Measurements from ENCODE around the gene SLC2A10.
A peak's percentile ranks its signal among the peaks of the same experiment; 100 is the strongest.

The SLC2A10 gene

GRCh38 chr20:46683011-46683667, 26.3 kb upstream of the SLC2A10 start:
- H3K27ac ChIP-seq (replicated peaks), result no peak overlapping the region; the same call in 1 of the 2 replicates
- no peaks in the 10 kb centered on the region for H3K27me3 ChIP-seq (ENCODE audit: insufficient read depth, poor library complexity, severe bottlenecking)
- peak in 1 of 2 experiments; percentile 16 for DNase-seq (ENCODE audit: low read depth in 1 of 2, low spot score in 1 of 2)
- TF ChIP-seq GABPA (IDR thresholded peaks at IDR 0.05; ENCODE audit: low read depth) (no peak), SPI1 (IDR thresholded peaks at IDR 0.05; ENCODE audit: borderline replicate concordance, low read depth) (no peak), REST (IDR thresholded peaks at IDR 0.05; ENCODE audit: insufficient replicate concordance, low read depth) (no peak), POLR2AphosphoS5 (IDR thresholded peaks at IDR 0.05; ENCODE audit: low read depth) (no peak), CTCF (IDR thresholded peaks at IDR 0.05; ENCODE audit: insufficient read depth, low read length) (no peak)
- no peak overlapping the region for H3K4me3 ChIP-seq (replicated peaks; ENCODE audit: insufficient read depth, low read length)

GRCh38 chr20:46683668-46683938, 25.8 kb upstream of the SLC2A10 start:
- TF ChIP-seq SPI1 (IDR thresholded peaks at IDR 0.05; ENCODE audit: borderline replicate concordance, low read depth), result no peak
- no peak for TF ChIP-seq POLR2AphosphoS5 (IDR thresholded peaks at IDR 0.05; ENCODE audit: low read depth)
- TF ChIP-seq CTCF (IDR thresholded peaks at IDR 0.05; ENCODE audit: insufficient read depth, low read length), result no peak
- no peak for TF ChIP-seq REST (IDR thresholded peaks at IDR 0.05; ENCODE audit: insufficient replicate concordance, low read depth)
- no peak for TF ChIP-seq GABPA (IDR thresholded peaks at IDR 0.05; ENCODE audit: low read depth)
- no peaks in the 10 kb centered on the region for H3K27me3 ChIP-seq (ENCODE audit: insufficient read depth, poor library complexity, severe bottlenecking)
- H3K27ac ChIP-seq (replicated peaks), result no peak overlapping the region
- no peak for DNase-seq (ENCODE audit: low read depth in 1 of 2, low spot score in 1 of 2)
- H3K4me3 ChIP-seq (replicated peaks; ENCODE audit: insufficient read depth, low read length), result no peak overlapping the region

- no peak overlapping the region for H3K27ac ChIP-seq (replicated peaks)
- TF ChIP-seq POLR2AphosphoS5 (IDR thresholded peaks at IDR 0.05; ENCODE audit: low read depth) (no peak; the same call in 1 of the 2 replicates), GABPA (IDR thresholded peaks at IDR 0.05; ENCODE audit: low read depth) (no peak), REST (IDR thresholded peaks at IDR 0.05; ENCODE audit: insufficient replicate concordance, low read depth) (no peak), CTCF (IDR thresholded peaks at IDR 0.05; ENCODE audit: insufficient read depth, low read length) (no peak), SPI1 (IDR thresholded peaks at IDR 0.05; ENCODE audit: borderline replicate concordance, low read depth) (no peak)
- no peak overlapping the region for H3K4me3 ChIP-seq (replicated peaks; ENCODE audit: insufficient read depth, low read length)
- DNase-seq (ENCODE audit: low read depth in 1 of 2, low spot score in 1 of 2), result no peak
- no peaks in the 10 kb centered on the region for H3K27me3 ChIP-seq (ENCODE audit: insufficient read depth, poor library complexity, severe bottlenecking)
Observed at GRCh38 chr20:46683939-46684750, 25.3 kb upstream of the SLC2A10 start.
